ENCODE data around the gene DGAT2. TPM values are rescaled to one million over a fixed set of nuclear protein-coding genes. Genes with fewer than 3 reads are reported as not detected.
A peak's percentile ranks its signal among the peaks of the same experiment; 100 is the strongest.

Gene DGAT2
- total RNA-seq, 1 experiment from 2014 or later: 3.9 TPM

DNA sequence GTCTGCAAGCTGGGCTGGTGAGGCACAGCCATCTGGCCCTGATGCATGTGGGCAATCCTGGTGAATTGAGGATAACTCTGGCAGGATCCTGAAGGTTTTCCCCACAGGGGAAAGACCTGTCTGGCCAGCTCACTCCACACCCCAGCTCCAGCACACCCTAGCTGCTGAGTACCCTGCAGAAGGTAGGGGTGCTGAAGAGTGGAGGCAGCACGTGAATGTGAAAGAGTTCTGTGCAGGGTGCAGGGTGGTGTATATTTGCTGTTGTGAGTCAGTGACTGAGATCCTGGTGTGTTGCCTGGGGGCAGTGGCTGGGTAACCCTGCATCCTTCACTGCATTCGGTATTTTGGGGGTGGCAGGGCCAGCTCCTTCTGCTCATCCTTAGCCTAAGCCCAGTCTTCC, 22.4 kb downstream of the DGAT2 start:
- DNase-seq (ENCODE audit: low read depth, low spot score): no peak
- in situ Hi-C loops (cut with HindIII; ENCODE audit: low pct_unique_long_range_greater_than_20kb, low sequenced_read_pairs): no loop called here

DNA sequence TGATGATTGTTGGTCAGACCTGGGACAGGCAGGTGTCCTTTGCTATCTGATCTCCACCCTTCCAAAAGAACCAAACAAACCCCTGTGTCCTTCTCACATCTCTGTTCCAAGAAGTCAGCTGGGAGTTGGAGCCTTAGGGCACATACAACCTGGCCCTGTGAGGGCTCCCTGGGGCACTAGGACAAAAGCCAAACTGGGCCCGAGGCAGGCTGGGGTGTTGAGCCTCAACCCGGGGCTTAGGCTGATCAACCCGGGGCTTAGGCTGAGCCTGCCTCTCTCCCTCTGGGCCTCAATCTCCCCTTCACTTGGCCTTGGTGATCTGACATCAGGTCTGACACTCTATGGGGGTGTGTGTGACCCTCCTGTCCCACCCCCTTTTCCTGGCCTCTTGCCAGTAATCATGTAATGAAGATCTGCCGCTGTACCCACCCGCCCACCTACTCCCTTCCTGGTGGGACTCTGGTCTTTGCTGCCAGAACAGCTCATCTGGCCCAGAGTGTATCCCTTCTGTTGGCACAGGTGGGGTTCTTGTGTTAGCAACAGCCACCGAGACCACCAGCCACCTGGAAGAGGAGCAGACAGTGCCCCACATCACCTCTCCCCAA, 23.7 kb downstream of the DGAT2 start:
- in situ Hi-C loops (cut with HindIII; ENCODE audit: low pct_unique_long_range_greater_than_20kb, low sequenced_read_pairs): no loop called here
- DNase-seq (ENCODE audit: low read depth, low spot score): no peak

DNA sequence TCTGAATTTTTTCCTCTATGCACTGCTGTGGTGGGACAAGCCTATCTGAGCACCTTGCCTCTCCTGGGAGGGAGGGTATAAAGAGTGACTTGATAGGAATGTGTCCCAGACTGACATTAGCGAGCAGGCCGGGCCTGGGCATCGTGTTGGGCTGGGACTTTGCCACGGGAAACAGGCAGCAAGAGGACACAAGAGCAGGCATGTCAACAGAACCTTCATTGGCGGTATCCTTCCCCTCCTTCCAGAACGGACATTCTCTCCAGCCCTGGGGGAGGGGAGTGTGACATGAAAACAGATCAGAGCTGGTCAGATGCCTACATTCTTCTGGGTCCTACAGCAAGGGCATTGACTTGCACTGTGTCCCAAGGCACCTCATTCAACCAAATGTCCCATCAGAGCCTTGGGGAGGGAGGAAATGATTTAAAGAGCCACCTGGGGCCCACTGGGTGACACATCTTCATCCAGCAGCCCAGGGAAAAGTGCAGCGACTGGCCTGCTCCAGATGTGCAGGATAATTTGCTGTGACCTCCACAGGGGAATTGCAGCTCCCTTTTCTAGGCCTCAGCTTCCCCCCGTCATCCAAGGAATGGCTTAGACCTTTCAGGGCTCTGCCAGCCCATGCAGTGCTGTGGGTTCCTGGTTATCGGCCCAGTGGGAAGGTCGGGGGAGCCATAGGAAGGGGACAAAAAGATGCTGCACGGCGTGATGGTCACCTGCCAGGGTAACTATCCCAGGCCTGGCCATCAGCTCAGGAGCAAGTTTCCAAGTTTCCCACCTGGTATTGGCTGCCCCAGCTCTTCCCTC, 24.6 kb downstream of the DGAT2 start:
- no peak for DNase-seq (ENCODE audit: low read depth, low spot score)
- in situ Hi-C loops (cut with HindIII; ENCODE audit: low pct_unique_long_range_greater_than_20kb, low sequenced_read_pairs): no loop called here

DNA sequence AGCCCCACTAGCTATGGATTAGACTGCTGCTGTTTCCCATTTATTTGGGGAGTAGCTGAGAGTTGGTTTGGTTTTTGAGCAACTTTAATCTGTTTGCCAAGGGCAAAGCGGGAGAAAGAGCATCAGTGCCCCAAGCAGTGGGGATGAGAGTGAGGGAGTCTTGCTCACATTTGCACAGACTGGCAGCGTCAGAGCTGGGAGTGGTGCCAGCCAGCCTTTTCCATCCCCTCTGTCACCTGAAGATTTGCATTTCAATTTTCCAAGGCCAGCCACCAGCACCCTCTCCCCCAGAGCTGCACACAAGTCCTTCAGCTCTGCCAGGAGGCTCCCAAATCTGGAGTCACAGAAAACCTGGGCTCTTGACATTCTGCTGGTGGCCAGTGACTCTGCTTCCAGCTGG, 25.4 kb downstream of the DGAT2 start:
- DNase-seq (ENCODE audit: low read depth, low spot score): no peak
- in situ Hi-C loops (cut with HindIII; ENCODE audit: low pct_unique_long_range_greater_than_20kb, low sequenced_read_pairs): no loop called here

DNA sequence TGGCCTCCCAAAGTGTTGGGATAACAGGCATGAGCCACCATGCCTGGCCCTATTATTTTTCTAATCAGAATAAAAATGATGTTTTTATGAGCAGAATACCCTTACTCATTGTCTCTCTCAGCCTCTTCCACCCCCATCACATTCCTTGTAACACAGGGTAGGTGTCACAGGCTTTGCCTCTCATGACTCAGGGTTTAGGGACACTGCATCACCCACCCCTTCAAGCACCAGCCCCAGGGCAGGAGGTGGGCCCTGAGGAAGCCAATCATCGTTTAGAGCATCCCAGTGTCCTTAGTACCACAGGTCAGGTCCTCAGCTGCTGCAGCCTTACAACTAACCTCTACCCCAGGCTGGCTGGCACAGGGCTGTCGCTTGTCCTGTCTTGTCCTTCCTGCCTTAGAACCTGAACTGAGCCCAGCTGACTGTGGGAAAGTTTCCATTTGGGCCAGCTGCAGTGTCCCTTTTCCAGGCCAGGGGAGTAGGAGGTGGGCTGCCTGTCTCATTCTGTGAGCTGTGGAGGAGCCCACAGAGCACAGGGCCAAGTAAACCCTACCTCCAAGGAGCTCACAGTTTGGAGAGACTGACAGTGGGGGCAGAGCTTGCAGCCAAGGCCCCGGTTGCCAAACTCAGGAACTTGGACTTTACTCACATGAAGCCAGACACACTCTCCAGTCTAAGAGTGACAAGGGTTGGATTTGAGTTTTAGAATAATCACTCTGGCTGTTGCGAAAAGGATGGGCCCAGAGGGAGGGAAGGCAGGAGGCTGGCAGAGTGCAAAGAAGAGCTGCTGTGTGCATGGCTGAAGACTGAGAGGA, 26.9 kb downstream of the DGAT2 start:
- in situ Hi-C loops (cut with HindIII; ENCODE audit: low pct_unique_long_range_greater_than_20kb, low sequenced_read_pairs): no loop called here
- no peak for DNase-seq (ENCODE audit: low read depth, low spot score)

DNA sequence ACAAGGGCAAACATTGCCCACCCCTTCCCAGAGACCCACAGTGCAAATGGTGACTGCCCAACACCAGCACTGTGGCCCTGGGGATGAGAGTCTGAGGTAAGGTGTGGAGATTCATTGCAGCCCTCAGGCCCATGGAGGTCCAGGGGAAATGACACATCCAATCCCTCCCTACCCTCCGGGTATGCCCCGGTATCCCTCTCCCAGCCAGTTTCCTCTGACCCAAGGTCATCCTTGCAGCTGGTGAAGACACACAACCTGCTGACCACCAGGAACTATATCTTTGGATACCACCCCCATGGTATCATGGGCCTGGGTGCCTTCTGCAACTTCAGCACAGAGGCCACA, 27.5 kb downstream of the DGAT2 start:
- in situ Hi-C loops (cut with HindIII; ENCODE audit: low pct_unique_long_range_greater_than_20kb, low sequenced_read_pairs): no loop called here
- DNase-seq (ENCODE audit: low read depth, low spot score): no peak

DNA sequence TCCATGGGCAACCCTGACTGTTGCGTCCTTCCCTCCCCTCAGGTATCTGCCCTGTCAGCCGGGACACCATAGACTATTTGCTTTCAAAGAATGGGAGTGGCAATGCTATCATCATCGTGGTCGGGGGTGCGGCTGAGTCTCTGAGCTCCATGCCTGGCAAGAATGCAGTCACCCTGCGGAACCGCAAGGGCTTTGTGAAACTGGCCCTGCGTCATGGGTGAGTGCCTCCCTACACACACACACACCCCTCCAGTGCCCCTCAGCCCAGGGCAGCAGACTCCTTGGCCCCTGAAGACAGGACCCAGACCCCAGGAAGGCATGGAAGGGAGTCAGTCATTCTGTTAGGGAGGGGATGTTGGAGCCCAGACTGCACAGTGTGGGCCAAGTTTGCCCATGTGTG, 28.5 kb downstream of the DGAT2 start:
- no peak for DNase-seq (ENCODE audit: low read depth, low spot score)
- in situ Hi-C loops (cut with HindIII; ENCODE audit: low pct_unique_long_range_greater_than_20kb, low sequenced_read_pairs): no loop called here

DNA sequence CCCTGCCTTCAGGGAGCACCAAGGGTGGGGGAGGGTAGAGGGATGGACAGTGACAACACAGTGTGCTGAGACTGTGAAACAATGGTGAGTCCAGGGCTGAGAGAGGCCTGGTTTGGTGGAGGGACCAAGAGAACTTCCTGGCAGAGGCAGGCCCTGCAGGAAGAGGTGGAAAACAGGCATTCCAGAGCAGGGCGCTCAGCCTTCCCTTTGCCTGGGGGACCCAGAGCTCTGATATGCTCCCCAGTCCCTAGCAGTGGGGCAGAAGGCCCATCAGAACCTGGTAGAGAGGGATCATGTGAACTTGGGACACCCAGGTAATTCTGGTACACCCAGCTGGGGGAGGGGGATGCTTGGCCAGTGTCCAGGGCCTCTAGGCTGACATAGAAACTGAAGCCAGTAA, 29.2 kb downstream of the DGAT2 start:
- in situ Hi-C loops (cut with HindIII; ENCODE audit: low pct_unique_long_range_greater_than_20kb, low sequenced_read_pairs): no loop called here
- no peak for DNase-seq (ENCODE audit: low read depth, low spot score)

DNA sequence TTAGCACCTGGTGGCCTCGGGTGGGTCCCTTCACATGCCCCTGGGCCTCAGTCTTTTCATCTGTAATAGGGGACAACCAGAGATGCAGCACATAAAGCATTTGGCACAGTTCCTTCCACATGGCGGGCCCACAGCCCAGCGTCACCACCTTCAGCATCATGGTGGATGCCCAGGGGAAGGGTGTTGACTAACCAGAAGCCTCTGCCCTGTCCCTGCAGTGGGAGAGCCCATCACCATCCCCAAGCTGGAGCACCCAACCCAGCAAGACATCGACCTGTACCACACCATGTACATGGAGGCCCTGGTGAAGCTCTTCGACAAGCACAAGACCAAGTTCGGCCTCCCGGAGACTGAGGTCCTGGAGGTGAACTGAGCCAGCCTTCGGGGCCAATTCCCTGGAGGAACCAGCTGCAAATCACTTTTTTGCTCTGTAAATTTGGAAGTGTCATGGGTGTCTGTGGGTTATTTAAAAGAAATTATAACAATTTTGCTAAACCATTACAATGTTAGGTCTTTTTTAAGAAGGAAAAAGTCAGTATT, 31.6 kb downstream of the DGAT2 start:
- in situ Hi-C loops (cut with HindIII; ENCODE audit: low pct_unique_long_range_greater_than_20kb, low sequenced_read_pairs): no loop called here
- DNase-seq (ENCODE audit: low read depth, low spot score): no peak

DNA sequence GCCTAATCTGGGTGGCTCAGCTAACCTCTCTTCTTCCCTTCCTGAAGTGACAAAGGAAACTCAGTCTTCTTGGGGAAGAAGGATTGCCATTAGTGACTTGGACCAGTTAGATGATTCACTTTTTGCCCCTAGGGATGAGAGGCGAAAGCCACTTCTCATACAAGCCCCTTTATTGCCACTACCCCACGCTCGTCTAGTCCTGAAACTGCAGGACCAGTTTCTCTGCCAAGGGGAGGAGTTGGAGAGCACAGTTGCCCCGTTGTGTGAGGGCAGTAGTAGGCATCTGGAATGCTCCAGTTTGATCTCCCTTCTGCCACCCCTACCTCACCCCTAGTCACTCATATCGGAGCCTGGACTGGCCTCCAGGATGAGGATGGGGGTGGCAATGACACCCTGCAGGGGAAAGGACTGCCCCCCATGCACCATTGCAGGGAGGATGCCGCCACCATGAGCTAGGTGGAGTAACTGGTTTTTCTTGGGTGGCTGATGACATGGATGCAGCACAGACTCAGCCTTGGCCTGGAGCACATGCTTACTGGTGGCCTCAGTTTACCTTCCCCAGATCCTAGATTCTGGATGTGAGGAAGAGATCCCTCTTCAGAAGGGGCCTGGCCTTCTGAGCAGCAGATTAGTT, 32.3 kb downstream of the DGAT2 start:
- in situ Hi-C loops (cut with HindIII; ENCODE audit: low pct_unique_long_range_greater_than_20kb, low sequenced_read_pairs): no loop called here
- DNase-seq (ENCODE audit: low read depth, low spot score): peak; percentile 86

DNA sequence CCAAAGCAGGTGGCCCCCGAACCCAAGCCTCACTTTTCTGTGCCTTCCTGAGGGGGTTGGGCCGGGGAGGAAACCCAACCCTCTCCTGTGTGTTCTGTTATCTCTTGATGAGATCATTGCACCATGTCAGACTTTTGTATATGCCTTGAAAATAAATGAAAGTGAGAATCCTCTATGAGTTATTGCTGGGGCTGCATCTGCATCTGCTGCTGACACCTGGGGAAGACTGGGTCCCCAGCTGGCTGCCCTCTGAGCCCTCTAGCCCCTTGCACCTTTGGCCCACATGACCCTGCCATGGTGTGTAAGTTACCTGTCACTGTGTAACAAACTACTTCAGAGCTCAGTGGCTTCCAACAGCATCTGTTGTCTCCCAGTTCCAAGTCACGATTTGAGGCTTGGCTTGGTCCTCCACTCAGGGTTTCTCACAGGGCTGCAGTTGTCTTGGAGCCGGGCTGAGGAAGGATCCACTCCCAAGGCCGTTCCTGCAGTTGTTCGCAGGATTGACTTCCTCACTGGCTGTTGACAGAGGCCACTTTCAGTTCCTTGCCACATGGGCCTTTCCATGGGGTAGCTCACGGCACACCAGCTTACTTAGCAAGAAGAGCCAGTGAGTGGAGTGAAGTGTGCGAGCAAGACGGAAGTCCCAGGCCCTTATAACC, 32.9 kb downstream of the DGAT2 start:
- DNase-seq (ENCODE audit: low read depth, low spot score): no peak
- in situ Hi-C loops (cut with HindIII; ENCODE audit: low pct_unique_long_range_greater_than_20kb, low sequenced_read_pairs): no loop called here

DNA sequence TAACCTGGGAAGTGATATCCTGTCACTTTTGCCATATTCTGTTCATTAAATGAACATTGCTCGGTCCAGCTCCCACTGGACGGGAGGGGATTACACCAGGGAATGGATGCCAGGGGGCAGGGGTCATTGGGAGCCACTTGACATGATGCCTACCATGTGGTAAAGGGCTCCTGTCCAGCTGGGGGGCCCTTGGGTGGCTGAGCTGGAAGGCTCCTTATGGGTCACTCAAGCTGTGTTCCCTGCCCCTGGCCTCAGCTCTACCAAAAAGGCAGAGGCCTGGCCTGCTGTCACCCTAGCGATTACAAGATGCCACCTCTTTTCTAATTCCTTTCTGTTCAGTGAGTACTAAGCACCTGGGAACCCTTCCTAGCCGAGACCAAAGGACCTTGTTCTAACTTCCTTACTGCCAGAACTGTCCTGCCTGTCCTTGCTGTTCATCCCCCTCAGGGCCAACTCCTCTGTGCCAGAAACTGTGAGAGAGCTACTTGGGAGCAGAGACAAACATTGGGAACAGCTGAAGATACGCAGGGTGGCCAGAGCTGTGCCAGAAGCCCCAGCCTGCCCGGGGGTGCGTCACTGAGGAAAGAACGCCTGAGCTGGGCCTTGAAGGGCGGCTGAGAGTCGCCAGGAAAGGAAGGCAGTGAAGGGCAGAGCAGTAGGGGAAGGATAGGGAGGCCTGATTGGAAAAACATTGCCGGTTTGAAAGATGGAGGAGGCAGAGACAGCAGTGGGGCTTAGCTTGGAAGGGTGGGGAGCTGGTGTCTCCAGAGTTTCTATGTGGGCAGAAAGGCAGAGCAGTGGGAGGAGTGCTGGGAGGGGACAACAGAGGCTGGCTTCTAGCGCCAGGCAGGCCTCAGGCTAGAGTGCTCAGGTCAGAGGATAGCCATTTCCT, 33.7 kb downstream of the DGAT2 start:
- in situ Hi-C loops (cut with HindIII; ENCODE audit: low pct_unique_long_range_greater_than_20kb, low sequenced_read_pairs): no loop called here
- no peak for DNase-seq (ENCODE audit: low read depth, low spot score)

DNA sequence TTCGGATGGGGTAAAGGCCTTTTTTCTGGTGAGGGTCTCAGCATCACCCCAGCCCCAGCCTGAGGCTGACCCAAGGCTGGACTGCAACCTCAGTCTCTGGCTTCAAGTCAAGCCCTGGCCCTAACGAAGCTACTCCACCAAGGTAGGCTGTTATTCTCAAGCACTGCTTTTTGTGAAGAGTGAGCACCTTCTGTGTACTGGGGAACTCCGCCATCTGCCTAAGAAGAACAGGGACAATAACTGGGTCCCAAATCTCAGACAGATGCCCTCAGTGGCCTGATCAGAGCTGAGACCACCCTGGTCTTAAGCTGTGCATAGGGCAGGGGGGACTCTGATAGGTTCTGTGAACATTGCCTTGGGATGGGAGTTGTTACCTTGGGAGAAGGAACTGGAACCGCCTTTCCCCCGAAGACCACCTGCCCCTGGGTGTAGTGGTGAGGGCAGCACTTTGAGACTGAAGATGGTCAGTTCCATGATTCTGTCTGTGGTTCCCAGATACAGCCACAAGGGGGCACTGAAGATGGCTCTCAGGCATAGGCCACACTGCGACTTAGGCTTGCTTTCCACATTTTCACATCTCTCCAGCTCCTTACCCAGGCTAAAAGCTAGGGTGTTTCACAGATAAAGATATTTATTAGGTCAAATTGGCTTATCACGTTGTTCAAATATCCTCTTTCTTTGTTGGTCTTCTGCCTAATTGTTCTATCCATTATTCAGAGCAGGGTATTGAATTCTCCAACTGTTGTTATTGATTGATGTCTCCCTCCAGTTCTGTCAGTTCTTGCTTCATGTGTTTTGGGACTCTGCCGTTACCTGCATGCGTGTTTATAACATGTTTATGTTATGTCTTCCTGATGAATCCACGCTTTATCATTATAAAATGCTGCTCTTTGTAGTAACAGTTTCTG, 34.6 kb downstream of the DGAT2 start:
- in situ Hi-C loops (cut with HindIII; ENCODE audit: low pct_unique_long_range_greater_than_20kb, low sequenced_read_pairs): no loop called here
- DNase-seq (ENCODE audit: low read depth, low spot score): peak; percentile 77

DNA sequence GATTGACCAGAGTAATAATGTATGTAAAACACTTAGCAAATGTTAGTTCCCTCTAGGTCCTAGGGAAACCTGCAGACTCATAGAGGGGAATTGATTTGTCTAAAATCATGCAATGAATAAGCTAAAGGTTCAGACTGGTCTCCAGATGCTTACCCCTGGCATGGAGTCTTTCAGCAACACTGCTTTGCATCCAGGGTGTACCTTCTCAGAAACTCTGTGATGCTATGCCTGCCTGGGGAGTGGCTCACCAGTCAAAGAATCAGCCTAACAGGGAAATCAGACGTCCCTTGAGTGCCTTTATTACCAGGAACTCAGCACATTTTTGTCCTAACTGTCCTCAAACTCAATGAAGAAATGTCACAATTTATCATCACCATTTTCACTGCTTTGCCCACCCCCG, 40.5 kb downstream of the DGAT2 start:
- in situ Hi-C loops (cut with HindIII; ENCODE audit: low pct_unique_long_range_greater_than_20kb, low sequenced_read_pairs): no loop called here
- DNase-seq (ENCODE audit: low read depth, low spot score): no peak

DNA sequence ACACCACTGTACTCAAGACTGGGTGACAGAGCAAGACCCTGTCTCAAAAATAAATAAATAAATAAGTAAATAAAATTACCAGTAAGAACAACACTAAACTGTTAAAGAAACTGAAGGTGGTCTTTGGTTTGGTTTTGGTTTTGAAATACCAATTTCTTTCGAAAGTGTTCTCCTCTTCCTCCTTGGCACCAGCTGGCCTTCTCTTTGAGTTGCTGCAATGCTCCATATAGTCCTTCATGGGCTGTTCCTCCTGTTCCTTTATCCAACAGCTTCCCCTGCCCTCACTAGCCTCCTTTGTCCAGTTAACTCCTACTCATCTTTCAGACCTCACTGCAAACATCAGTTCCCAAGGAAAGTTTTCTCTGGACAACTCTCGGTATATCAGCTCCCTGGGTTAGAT, 41.4 kb downstream of the DGAT2 start:
- DNase-seq (ENCODE audit: low read depth, low spot score): no peak
- in situ Hi-C loops (cut with HindIII; ENCODE audit: low pct_unique_long_range_greater_than_20kb, low sequenced_read_pairs): no loop called here

Data from SK-MEL-5 (cell line).